GM23338 (cell line): ENCODE measurements around the gene PCDHGB1.
"Not testable (repeated sequence)": the region's sequence is repeated elsewhere in the genome, so short reads cannot be mapped to it uniquely, and the experiment has no call there.

ENCODE experiments used
- CREB1 ChIP-seq: fragments of 250-450 bp; sonication (Bioruptor Pico); IDR thresholded peaks from 2 replicates; pipeline ENCODE4 v1.5.0; 2020; ENCODE audit warnings: low read depth, mild to moderate bottlenecking, moderate library complexity
- CTCF ChIP-seq, 2 experiments: fragments of 200-600 bp in 1 of 2; sonication (generic) in 1 of 2; conservative IDR thresholded peaks; 2 replicates each; pipeline versions ENCODE4 v1.5.1 to v1.6.1; 2016 to 2017; ENCODE audit warnings: antibody characterized with exemption in 2 of 2, low read depth in 2 of 2, mild to moderate bottlenecking in 2 of 2, moderate library complexity in 1 of 2
- EZH2 ChIP-seq: fragments of 200-600 bp; sonication (generic); IDR thresholded peaks from one replicate; pipeline ENCODE4 v1.8.0; 2017; ENCODE audit warnings: antibody characterized with exemption, mild to moderate bottlenecking, low read depth; ENCODE audit not compliant: unreplicated experiment
- EZH2phosphoT487 ChIP-seq: fragments of 200-600 bp; sonication (generic); IDR thresholded peaks from one replicate; pipeline ENCODE4 v1.8.1; 2018; ENCODE audit warnings: antibody characterized with exemption; ENCODE audit not compliant: unreplicated experiment
- POLR2AphosphoS5 ChIP-seq: IDR thresholded peaks from 2 replicates; pipeline ENCODE4 v1.6.1; 2016; ENCODE audit warnings: antibody characterized with exemption, low read depth
- REST ChIP-seq: IDR thresholded peaks from one replicate; pipeline ENCODE4 v1.6.1; 2018; ENCODE audit warnings: antibody characterized with exemption; ENCODE audit not compliant: unreplicated experiment
- ZNF114 ChIP-seq: fragments of 250-450 bp; sonication (Bioruptor Pico); IDR thresholded peaks from 2 replicates; pipeline ENCODE4 v1.5.0; 2020; ENCODE audit warnings: mild to moderate bottlenecking, moderate library complexity
- ZNF331 ChIP-seq: fragments of 250-450 bp; sonication (Bioruptor Pico); IDR thresholded peaks from 2 replicates; pipeline ENCODE4 v1.5.0; 2020; ENCODE audit warnings: low read depth, mild to moderate bottlenecking, moderate library complexity
- TF ChIP-seq, protein P1 (sequence below): IDR thresholded peaks from 2 replicates; pipeline ENCODE4 v1.6.1; 2016; ENCODE audit warnings: antibody characterized with exemption

GRCh38 chr5:141316963-141317362 lies 32.9 kb upstream of the PCDHGB1 start:
- TF ChIP-seq CREB1 (CRISPR knock-in tag); CTCF (conservative IDR thresholded peaks at IDR 0.05; ENCODE audit: low read depth in 2 of 2); POLR2AphosphoS5; EZH2; ZNF331 (CRISPR knock-in tag); EZH2phosphoT487; REST; ZNF114 (CRISPR knock-in tag): not testable (repeated sequence)
- TF ChIP-seq, protein P1, sequence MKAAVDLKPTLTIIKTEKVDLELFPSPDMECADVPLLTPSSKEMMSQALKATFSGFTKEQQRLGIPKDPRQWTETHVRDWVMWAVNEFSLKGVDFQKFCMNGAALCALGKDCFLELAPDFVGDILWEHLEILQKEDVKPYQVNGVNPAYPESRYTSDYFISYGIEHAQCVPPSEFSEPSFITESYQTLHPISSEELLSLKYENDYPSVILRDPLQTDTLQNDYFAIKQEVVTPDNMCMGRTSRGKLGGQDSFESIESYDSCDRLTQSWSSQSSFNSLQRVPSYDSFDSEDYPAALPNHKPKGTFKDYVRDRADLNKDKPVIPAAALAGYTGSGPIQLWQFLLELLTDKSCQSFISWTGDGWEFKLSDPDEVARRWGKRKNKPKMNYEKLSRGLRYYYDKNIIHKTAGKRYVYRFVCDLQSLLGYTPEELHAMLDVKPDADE: not testable (repeated sequence)
